Stimulated activated CD4-positive, alpha-beta T cell treated with anti-CD3 and anti-CD28 coated beads, Interleukin-12 subunit alpha, Interleukin-12 subunit beta, amount 100 ng/mL, for 4 hours (primary cell): ENCODE data around the gene CDCA3.

ENCODE experiments used
- DNase-seq: peaks from one replicate; pipeline ENCODE4 v3.0.0-alpha.2; 2020

CDCA3 gene

GRCh38 chr12:6819106-6820030 lies 31.7 kb downstream of the CDCA3 start:
- no peak for DNase-seq

- DNase-seq = no peak
Observed at GRCh38 chr12:6818645-6819044, 32.4 kb downstream of the CDCA3 start.

GRCh38 chr12:6818222-6818621 lies 32.9 kb downstream of the CDCA3 start:
- DNase-seq = no peak

GRCh38 chr12:6817662-6818157 lies 33.4 kb downstream of the CDCA3 start:
- no peak for DNase-seq

GRCh38 chr12:6817098-6817497 lies 34.0 kb downstream of the CDCA3 start:
- no peak for DNase-seq

GRCh38 chr12:6816598-6816997 lies 34.5 kb downstream of the CDCA3 start:
- DNase-seq = no peak

- no peak for DNase-seq
Observed at GRCh38 chr12:6813363-6813762, 37.7 kb downstream of the CDCA3 start.

- no peak for DNase-seq
Observed at GRCh38 chr12:6810758-6811157, 40.3 kb downstream of the CDCA3 start.

GRCh38 chr12:6809056-6809455 lies 42.0 kb downstream of the CDCA3 start:
- DNase-seq = no peak

GRCh38 chr12:6807170-6807569 lies 43.9 kb downstream of the CDCA3 start:
- DNase-seq = no peak

GRCh38 chr12:6799147-6799546 lies 51.9 kb downstream of the CDCA3 start:
- DNase-seq = no peak
